CD4-positive, alpha-beta T cell treated with Interleukin-4 for 4 hours (primary cell): ENCODE data around the gene MFSD6L.
A peak's percentile ranks its signal among the peaks of the same experiment; 100 is the strongest.
"Not testable (repeated sequence)": the region's sequence is repeated elsewhere in the genome, so short reads cannot be mapped to it uniquely, and the experiment has no call there.

Experiments
- DNase-seq: peaks from one replicate; pipeline ENCODE4 v3.0.0-alpha.2; 2020

Gene MFSD6L

GRCh38 chr17:8823279-8823678 lies 24.1 kb upstream of the MFSD6L start:
- no peak for DNase-seq

DNA sequence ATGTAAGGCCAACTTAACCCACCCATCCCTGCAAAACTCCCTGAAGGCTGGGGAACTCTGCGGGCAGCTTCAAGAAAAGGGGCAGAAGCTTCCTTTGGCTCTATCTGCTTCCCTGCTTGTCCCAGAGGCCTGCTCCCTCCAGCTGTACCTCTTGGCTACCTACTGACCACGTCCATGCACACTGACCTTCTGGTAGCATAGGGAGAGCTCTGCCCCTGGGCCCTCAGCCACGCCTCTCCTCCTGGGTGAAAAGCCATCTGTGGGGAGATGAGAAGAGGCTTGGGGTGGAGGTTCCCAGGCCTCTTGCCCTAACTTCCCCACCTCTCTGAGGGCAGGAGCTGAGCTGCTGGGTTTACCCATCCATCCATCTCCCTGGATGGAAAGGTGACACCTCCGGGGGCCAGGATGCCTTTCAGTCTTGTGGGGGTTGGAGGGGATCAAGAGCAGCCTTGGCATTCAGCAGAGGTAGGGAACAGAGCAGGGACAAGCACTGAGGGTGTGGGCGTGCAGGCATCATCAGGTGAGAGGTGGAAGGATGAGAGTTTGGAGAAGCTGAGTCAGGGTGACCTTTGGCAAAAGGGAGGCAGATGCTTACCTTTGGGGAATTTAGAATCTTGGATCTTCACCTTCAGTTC lies 23.4 kb upstream of the MFSD6L start:
- DNase-seq: no peak

DNA sequence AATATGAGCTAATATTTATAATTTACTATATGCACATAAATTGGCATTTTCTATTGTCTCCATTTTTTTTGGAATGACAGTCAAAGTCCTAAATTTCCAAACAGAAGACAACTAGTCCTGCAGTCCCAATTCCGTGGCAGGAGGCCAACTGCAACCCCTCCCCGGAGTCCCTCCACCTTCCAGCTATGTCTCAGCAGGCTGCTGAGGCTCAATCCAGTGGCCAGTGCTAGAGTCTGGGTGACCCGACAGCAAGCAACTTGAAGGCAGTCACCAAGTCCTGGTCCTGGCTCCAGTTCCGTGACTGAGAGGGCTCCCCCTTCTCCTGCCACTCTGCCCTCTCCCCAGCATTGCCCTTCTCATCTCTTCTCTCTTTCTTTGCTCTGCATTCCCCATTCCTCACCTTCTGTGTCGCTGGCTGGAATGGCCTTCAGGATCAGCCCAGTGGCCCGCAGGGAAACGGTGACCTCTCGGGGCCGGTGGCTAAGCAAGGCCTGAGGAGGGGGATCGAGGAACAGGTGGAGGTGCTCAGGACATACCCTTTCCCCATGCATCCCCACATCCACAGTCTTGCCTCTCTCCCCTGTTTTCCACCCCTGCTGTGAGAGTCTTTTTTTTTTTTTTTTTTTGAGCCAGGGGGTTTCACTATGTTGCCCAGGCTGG lies 22.4 kb upstream of the MFSD6L start:
- no peak for DNase-seq

GRCh38 chr17:8820311-8821010 lies 21.3 kb upstream of the MFSD6L start:
- DNase-seq: no peak

DNA sequence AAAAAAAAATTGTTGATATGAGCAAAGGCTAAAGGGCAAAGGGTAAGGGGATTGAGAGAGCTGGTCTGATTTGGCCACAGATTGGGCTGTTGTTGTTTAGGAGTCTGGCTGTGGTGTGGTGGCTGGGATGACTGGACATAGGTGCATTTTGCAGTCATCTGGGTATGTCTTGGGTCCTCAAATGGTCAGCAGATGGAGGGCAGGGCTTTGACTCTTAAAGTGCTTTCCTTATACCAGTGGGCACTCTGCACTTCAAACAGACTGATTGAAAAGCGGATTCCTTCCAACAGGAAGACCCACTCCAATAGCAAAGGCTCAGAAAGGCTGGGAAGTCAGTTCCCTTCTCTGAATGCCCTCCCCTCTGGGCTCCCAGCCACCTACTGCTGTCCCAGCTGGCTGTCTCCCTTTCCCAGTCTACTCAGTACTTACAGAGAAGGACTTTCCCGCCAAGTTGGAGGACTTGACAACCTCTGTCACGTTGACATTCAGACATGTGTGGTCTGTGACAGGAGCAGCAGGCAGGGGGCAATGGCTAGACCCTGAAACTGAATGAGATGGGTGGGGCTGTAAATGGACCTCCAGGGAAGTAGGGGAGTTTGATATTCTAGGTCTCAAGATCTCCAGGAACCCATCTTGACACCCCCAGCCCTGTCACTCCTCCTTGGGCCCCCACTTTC lies 19.6 kb upstream of the MFSD6L start:
- no peak for DNase-seq

GRCh38 chr17:8818047-8818446 lies 18.9 kb upstream of the MFSD6L start:
- DNase-seq: no peak

- peak; percentile 11 for DNase-seq
Measured at GRCh38 chr17:8806926-8807550, 7.9 kb upstream of the MFSD6L start.

GRCh38 chr17:8806253-8806925 lies 7.2 kb upstream of the MFSD6L start:
- no peak for DNase-seq

- DNase-seq: not testable (repeated sequence)
Measured at GRCh38 chr17:8805396-8805795, 6.2 kb upstream of the MFSD6L start.

DNA sequence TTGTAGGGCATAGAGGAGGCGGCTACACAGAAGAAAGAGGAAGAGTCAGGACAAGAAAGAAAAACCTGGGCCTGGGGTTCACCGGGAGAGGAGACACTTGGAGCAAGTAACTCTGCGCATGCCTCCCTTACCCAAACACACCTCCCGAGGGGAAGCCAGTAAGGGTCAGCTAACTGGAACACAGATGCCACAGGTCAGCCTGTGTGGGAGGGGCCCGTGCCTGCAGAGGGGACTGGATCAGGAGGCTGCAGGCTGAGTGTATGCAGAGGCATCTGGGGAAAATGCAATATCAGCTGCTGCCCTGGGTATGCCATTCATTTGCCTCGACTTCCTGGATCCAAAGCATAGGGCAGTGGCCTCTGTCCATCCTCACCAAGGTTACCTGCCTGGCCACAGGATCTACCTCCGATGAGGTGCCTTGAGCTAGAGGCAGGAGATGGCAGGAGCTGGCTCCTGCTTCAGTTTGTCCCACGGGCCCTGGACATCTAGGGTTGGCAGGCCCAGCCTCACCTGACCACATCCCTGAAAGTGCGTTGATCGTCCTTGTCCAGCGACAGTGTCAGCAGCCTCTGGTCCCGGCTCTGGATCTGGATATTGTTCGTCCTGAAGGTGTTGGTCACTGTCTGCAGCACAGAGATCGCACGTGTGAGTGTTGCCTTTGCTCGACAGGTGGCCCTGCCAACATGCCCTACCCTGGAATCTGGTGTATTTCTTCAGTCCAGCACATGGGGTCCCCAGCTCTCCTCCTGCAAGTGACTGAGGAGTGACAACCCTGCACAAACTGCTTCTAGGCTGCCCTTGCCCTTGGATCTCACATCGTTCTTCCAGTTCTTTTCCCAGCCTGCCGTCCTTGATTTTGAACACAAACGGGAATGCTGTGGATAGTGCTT lies 4.6 kb upstream of the MFSD6L start:
- DNase-seq: no peak

- no peak for DNase-seq
Measured at GRCh38 chr17:8801135-8801840, 2.1 kb upstream of the MFSD6L start.

- no peak for DNase-seq
Measured at GRCh38 chr17:8800656-8801055, 1.5 kb upstream of the MFSD6L start.

GRCh38 chr17:8799570-8800212 lies 526 bp upstream of the MFSD6L start:
- no peak for DNase-seq

GRCh38 chr17:8798176-8798845 lies 854 bp downstream of the MFSD6L start:
- DNase-seq: no peak

GRCh38 chr17:8797621-8798175 lies 1.5 kb downstream of the MFSD6L start:
- DNase-seq: no peak

GRCh38 chr17:8794636-8795035 lies 4.5 kb downstream of the MFSD6L start:
- no peak for DNase-seq

- no peak for DNase-seq
Measured at GRCh38 chr17:8793649-8794048, 5.5 kb downstream of the MFSD6L start.

- no peak for DNase-seq
Measured at GRCh38 chr17:8792646-8793045, 6.5 kb downstream of the MFSD6L start.

DNA sequence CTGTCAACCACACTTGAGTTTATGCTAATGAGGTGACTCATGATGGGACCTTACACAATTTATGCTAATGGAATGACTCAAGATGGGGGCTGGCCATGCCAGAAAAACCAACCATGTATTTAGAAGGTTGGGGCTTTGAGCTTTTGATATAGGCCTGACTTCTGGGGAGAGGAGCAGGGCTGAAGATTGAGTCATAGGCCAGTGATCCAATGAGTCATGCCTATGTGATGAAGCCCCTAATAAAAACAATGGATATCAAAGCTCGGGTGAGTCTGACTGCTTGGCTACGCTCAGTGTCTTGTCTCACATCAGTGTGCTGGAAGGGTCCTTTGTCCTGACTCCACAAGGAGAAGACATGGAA lies 7.3 kb downstream of the MFSD6L start:
- DNase-seq: no peak
